ENCODE measurements around the gene LRP8. TPM values are rescaled to one million over a fixed set of nuclear protein-coding genes. Genes with fewer than 3 reads are reported as not detected.

Gene LRP8
- total RNA-seq, 1 donor from 2014 or later, result 4.4 TPM

- Mint-ChIP-seq H3K27me3 (ENCODE audit: unreplicated experiment) (peaks cover 4% of the 10 kb centered on the region), H3K9me3 (ENCODE audit: unreplicated experiment) (no peaks in the 10 kb centered on the region)
- DNase-seq (ENCODE audit: extremely low spot score, unreplicated experiment), result peak; percentile 62
These were observed 18.9 kb upstream of the LRP8 start for GRCh38 chr1:53346814-53347176.

DNA sequence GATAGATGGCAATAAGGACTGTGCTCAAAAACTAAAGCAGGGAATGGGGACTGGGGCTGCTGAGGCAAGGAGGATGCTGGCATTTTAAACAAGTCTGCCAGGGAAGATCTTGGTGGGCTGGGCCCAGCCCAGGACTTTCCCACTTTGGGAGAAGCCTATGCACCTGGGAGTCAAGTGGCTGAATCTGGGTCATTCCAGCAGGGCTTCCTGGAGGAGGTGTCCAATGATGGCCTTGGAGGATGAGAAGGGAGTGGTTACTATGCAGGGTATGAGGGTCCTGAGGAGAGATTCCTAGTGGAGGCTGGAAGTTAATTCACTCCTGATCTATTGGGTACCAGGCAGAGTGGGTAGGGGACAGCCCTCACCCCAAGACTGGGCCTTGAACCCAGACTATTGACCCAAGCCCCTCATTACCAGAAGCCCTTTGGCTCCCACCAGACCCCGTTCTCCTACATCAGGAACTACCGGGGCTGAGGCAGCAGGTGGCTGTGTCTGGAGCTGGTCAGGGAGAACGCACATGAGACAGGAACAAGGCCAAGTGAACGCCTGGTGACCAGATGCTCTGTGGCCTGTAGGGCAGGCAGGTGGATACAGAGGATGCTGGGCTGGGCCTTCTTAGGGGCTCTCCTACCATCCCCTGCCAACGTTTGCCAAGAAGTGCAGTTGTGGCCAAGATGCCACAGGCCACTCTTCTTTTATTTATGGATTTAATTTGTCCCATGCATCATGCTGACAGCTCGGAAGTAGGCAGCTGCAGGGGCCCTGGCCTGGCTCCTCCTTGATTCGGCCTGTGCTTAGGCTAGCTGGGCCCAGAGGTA is 18.3 kb upstream of the LRP8 start:
- TF ChIP-seq CTCF (IDR thresholded peaks at IDR 0.05), result no peak
- peaks cover 3% of the 10 kb centered on the region for H3K27me3 Mint-ChIP-seq (ENCODE audit: unreplicated experiment)
- no peaks in the 10 kb centered on the region for H3K36me3 Mint-ChIP-seq (ENCODE audit: unreplicated experiment)
- DNase-seq (ENCODE audit: extremely low spot score, unreplicated experiment), result peak; percentile 65
- H3K4me3 Mint-ChIP-seq (ENCODE audit: unreplicated experiment), result no peak overlapping the region
- peaks cover 7% of the 10 kb centered on the region for H3K4me1 Mint-ChIP-seq (ENCODE audit: unreplicated experiment)
- no peaks in the 10 kb centered on the region for H3K9me3 Mint-ChIP-seq (ENCODE audit: unreplicated experiment)
- H3K27ac Mint-ChIP-seq (ENCODE audit: unreplicated experiment), result no peak overlapping the region

More at GRCh38 chr1:53346814-53347176, 18.9 kb upstream of the LRP8 start:
- Mint-ChIP-seq H3K4me3 (ENCODE audit: unreplicated experiment) (no peak overlapping the region), H3K4me1 (ENCODE audit: unreplicated experiment) (peaks cover 7% of the 10 kb centered on the region), H3K27ac (ENCODE audit: unreplicated experiment) (no peak overlapping the region), H3K36me3 (ENCODE audit: unreplicated experiment) (no peaks in the 10 kb centered on the region)
- TF ChIP-seq CTCF (IDR thresholded peaks at IDR 0.05), result no peak

GRCh38 chr1:53344921-53345838 is 17.3 kb upstream of the LRP8 start:
- peak; percentile 49 for DNase-seq (ENCODE audit: extremely low spot score, unreplicated experiment)

GRCh38 chr1:53343831-53344668 is 16.2 kb upstream of the LRP8 start:
- no peak overlapping the region for H3K4me3 Mint-ChIP-seq (ENCODE audit: unreplicated experiment)
- no peaks in the 10 kb centered on the region for H3K36me3 Mint-ChIP-seq (ENCODE audit: unreplicated experiment)
- no peak overlapping the region for H3K27ac Mint-ChIP-seq (ENCODE audit: unreplicated experiment)
- DNase-seq (ENCODE audit: extremely low spot score, unreplicated experiment), result peak; percentile 78
- H3K27me3 Mint-ChIP-seq (ENCODE audit: unreplicated experiment), result peaks cover 3% of the 10 kb centered on the region
- no peaks in the 10 kb centered on the region for H3K9me3 Mint-ChIP-seq (ENCODE audit: unreplicated experiment)
- no peak for TF ChIP-seq CTCF (IDR thresholded peaks at IDR 0.05)
- peaks cover 7% of the 10 kb centered on the region for H3K4me1 Mint-ChIP-seq (ENCODE audit: unreplicated experiment)

More at GRCh38 chr1:53344921-53345838, 17.3 kb upstream of the LRP8 start:
- Mint-ChIP-seq H3K27ac (ENCODE audit: unreplicated experiment) (no peak overlapping the region), H3K9me3 (ENCODE audit: unreplicated experiment) (no peaks in the 10 kb centered on the region), H3K36me3 (ENCODE audit: unreplicated experiment) (no peaks in the 10 kb centered on the region), H3K4me1 (ENCODE audit: unreplicated experiment) (peaks cover 7% of the 10 kb centered on the region), H3K27me3 (ENCODE audit: unreplicated experiment) (peaks cover 3% of the 10 kb centered on the region), H3K4me3 (ENCODE audit: unreplicated experiment) (no peak overlapping the region)
- TF ChIP-seq CTCF (IDR thresholded peaks at IDR 0.05), result no peak

All from osteocyte (in vitro differentiated cells).